ENCODE results near the gene PRR29. TPM values are rescaled to one million over a fixed set of nuclear protein-coding genes. Genes with fewer than 3 reads are reported as not detected.

PRR29 gene
- total RNA-seq, 1 experiment from 2014 or later: not detected

DNA sequence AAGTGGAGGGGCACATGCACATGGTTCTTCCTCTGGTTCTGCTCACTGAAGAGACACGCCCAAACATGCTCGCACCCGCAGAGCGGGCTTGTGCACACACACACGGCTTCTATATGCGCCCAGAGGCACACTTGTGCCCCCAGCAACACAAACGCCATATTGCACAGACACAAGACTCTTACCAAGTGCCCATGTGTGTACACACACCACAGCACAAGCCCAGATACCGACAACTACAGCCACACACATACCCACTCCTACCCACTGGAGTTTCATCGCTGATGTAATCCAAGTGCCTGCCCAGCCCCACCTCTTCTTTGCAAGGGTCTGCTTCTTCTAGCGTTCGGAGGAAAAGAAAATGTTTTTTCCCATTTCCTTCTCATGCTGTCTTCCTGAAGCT, 6.5 kb upstream of the PRR29 start:
- TF ChIP-seq CTCF (conservative IDR thresholded peaks at IDR 0.05; ENCODE audit: low read depth, low read length): no peak
- TF ChIP-seq EZH2 (IDR thresholded peaks at IDR 0.05; ENCODE audit: borderline replicate concordance, low read depth, low read length, poor library complexity, severe bottlenecking): no peak
- Histone ChIP-seq H3K4me1 (ENCODE audit: insufficient read depth, low read length, poor library complexity, severe bottlenecking) (no peaks in the 10 kb centered on the region), H3K9me3 (ENCODE audit: low read depth, low read length, poor library complexity, severe bottlenecking) (no peaks in the 10 kb centered on the region), H3K27ac (ENCODE audit: low read depth, low read length, poor library complexity, severe bottlenecking) (no peak overlapping the region), H3K27me3 (replicated peaks; ENCODE audit: insufficient read depth, low read depth, low read length, poor library complexity) (no peaks in the 10 kb centered on the region), H3K36me3 (ENCODE audit: insufficient read depth, low read length, poor library complexity, severe bottlenecking) (no peaks in the 10 kb centered on the region), H3K4me3 (ENCODE audit: low read depth, low read length, poor library complexity, severe bottlenecking) (no peak overlapping the region)
- intact Hi-C loops (cut with micrococcal nuclease; ENCODE audit: unreplicated experiment): no loop called here
- no peak for DNase-seq (ENCODE audit: low spot score)
- ChIA-PET POLR2A (ENCODE audit: low non-redundant PET) (no interaction called here), CTCF (no interaction called here)
- no TSS peak for BruUV-seq (replicated peaks)

- no TSS peak for BruUV-seq (replicated peaks)
- ChIA-PET POLR2A (ENCODE audit: low non-redundant PET) (no interaction called here), CTCF (no interaction called here)
- no peak for DNase-seq (ENCODE audit: low spot score)
- no peak for TF ChIP-seq CTCF (conservative IDR thresholded peaks at IDR 0.05; ENCODE audit: low read depth, low read length)
- no peak for TF ChIP-seq EZH2 (IDR thresholded peaks at IDR 0.05; ENCODE audit: borderline replicate concordance, low read depth, low read length, poor library complexity, severe bottlenecking)
- no peak overlapping the region for H3K4me3 ChIP-seq (ENCODE audit: low read depth, low read length, poor library complexity, severe bottlenecking)
- H3K36me3 ChIP-seq (ENCODE audit: insufficient read depth, low read length, poor library complexity, severe bottlenecking): no peaks in the 10 kb centered on the region
- H3K9me3 ChIP-seq (ENCODE audit: low read depth, low read length, poor library complexity, severe bottlenecking): no peaks in the 10 kb centered on the region
- intact Hi-C loops (cut with micrococcal nuclease; ENCODE audit: unreplicated experiment): no loop called here
- H3K4me1 ChIP-seq (ENCODE audit: insufficient read depth, low read length, poor library complexity, severe bottlenecking): no peaks in the 10 kb centered on the region
- H3K27ac ChIP-seq (ENCODE audit: low read depth, low read length, poor library complexity, severe bottlenecking): no peak overlapping the region
- no peaks in the 10 kb centered on the region for H3K27me3 ChIP-seq (replicated peaks; ENCODE audit: insufficient read depth, low read depth, low read length, poor library complexity)
Observed at GRCh38 chr17:63993368-63993985, 4.7 kb upstream of the PRR29 start.

- POLR2A ChIA-PET (ENCODE audit: low non-redundant PET): no interaction called here
- Histone ChIP-seq H3K27ac (ENCODE audit: low read depth, low read length, poor library complexity, severe bottlenecking) (no peak overlapping the region), H3K36me3 (ENCODE audit: insufficient read depth, low read length, poor library complexity, severe bottlenecking) (no peaks in the 10 kb centered on the region), H3K27me3 (replicated peaks; ENCODE audit: insufficient read depth, low read depth, low read length, poor library complexity) (no peaks in the 10 kb centered on the region), H3K4me1 (ENCODE audit: insufficient read depth, low read length, poor library complexity, severe bottlenecking) (no peaks in the 10 kb centered on the region), H3K9me3 (ENCODE audit: low read depth, low read length, poor library complexity, severe bottlenecking) (no peaks in the 10 kb centered on the region), H3K4me3 (ENCODE audit: low read depth, low read length, poor library complexity, severe bottlenecking) (no peak overlapping the region)
- TF ChIP-seq CTCF (conservative IDR thresholded peaks at IDR 0.05; ENCODE audit: low read depth, low read length) (no peak), EZH2 (IDR thresholded peaks at IDR 0.05; ENCODE audit: borderline replicate concordance, low read depth, low read length, poor library complexity, severe bottlenecking) (no peak)
- no peak for DNase-seq (ENCODE audit: low spot score)
- CTCF ChIA-PET: interaction anchor here (0.6 kb wide), 1 partner anchor 51 kb away, joined by 4 read pairs; no protein-coding TSS in a partner anchor
- no TSS peak for BruUV-seq (replicated peaks)
- intact Hi-C loops (cut with micrococcal nuclease; ENCODE audit: unreplicated experiment): no loop called here
Observed at GRCh38 chr17:63995626-63996025, 2.5 kb upstream of the PRR29 start.
